Liver (tissue), 9 donors: ENCODE results near the gene ZBTB11. TPM values are rescaled to one million over a fixed set of nuclear protein-coding genes. Genes with fewer than 3 reads are reported as not detected.
A peak's percentile ranks its signal among the peaks of the same experiment; 100 is the strongest.

Source experiments
- DNase-seq: peaks from one replicate; pipeline ENCODE4 v3.0.0-alpha.2; 2017; ENCODE audit warnings: low spot score
- H3K27ac ChIP-seq, 2 donors: one replicate each; pipeline ENCODE4 v1.7.0; 2013; ENCODE audit warnings: inconsistent platforms in 2 of 2, low read length in 2 of 2, control low read depth in 1 of 2, low read depth in 1 of 2, mild to moderate bottlenecking in 1 of 2
- H3K27me3 ChIP-seq, 4 donors: one replicate each; pipeline versions ENCODE4 v1.6.1 to v1.7.0; 2013; ENCODE audit warnings: low read length in 3 of 4, inconsistent platforms in 1 of 4, mild to moderate bottlenecking in 1 of 4, moderate library complexity in 1 of 4; ENCODE audit not compliant: control insufficient read depth in 4 of 4, insufficient read depth in 4 of 4
- H3K36me3 ChIP-seq, 4 donors: one replicate each; pipeline versions ENCODE4 v1.6.1 to v1.7.0; 2013; ENCODE audit warnings: low read length in 3 of 4, mild to moderate bottlenecking in 3 of 4, low read depth in 1 of 4, moderate library complexity in 1 of 4; ENCODE audit not compliant: control insufficient read depth in 4 of 4, insufficient read depth in 3 of 4
- H3K4me1 ChIP-seq, 4 donors: one replicate each; pipeline versions ENCODE4 v1.6.1 to v1.7.0; 2013; ENCODE audit warnings: low read length in 3 of 4, mild to moderate bottlenecking in 3 of 4, moderate library complexity in 1 of 4; ENCODE audit not compliant: control insufficient read depth in 4 of 4, insufficient read depth in 4 of 4
- H3K4me3 ChIP-seq, 3 donors: one replicate each; pipeline versions ENCODE4 v1.6.1 to v1.7.0; 2013; ENCODE audit warnings: low read length in 3 of 3, control low read depth in 1 of 3, low read depth in 1 of 3, mild to moderate bottlenecking in 1 of 3
- H3K9ac ChIP-seq, 2 donors: one replicate each; pipeline ENCODE4 v1.7.0; 2013; ENCODE audit warnings: low read length in 2 of 2, mild to moderate bottlenecking in 2 of 2, moderate library complexity in 2 of 2, control low read depth in 1 of 2, low read depth in 1 of 2
- H3K9me3 ChIP-seq, 4 donors: one replicate each; pipeline versions ENCODE4 v1.6.1 to v1.7.0; 2013; ENCODE audit warnings: low read length in 3 of 4; ENCODE audit not compliant: control insufficient read depth in 4 of 4
- EGR1 ChIP-seq, 2 donors: IDR thresholded peaks; 2 replicates each; pipeline ENCODE4 v1.6.1; 2016 to 2018; ENCODE audit warnings: antibody characterized with exemption in 2 of 2, low read depth in 2 of 2
- FOXA2 ChIP-seq: IDR thresholded peaks from 2 replicates; pipeline ENCODE4 v1.6.1; 2016; ENCODE audit warnings: antibody characterized with exemption
- GABPA ChIP-seq, 2 donors: IDR thresholded peaks in 1 of 2; conservative IDR thresholded peaks in 1 of 2; 2 replicates each; pipeline ENCODE4 v1.6.1; 2016; ENCODE audit warnings: antibody characterized with exemption in 2 of 2, mild to moderate bottlenecking in 1 of 2, moderate library complexity in 1 of 2
- HNF4A ChIP-seq, 2 donors: conservative IDR thresholded peaks; 2 replicates each; pipeline ENCODE4 v1.6.1; 2016; ENCODE audit warnings: antibody characterized with exemption in 2 of 2, mild to moderate bottlenecking in 2 of 2
- HNF4G ChIP-seq: IDR thresholded peaks from 2 replicates; pipeline ENCODE4 v1.6.1; 2016; ENCODE audit warnings: antibody characterized with exemption
- JUND ChIP-seq, 2 donors: IDR thresholded peaks; 2 replicates each; pipeline ENCODE4 v1.6.1; 2016; ENCODE audit warnings: antibody characterized with exemption in 2 of 2
- MAX ChIP-seq: IDR thresholded peaks from 2 replicates; pipeline ENCODE4 v1.6.1; 2016; ENCODE audit warnings: antibody characterized with exemption
- RAD21 ChIP-seq, 2 donors: IDR thresholded peaks; 2 replicates each; pipeline ENCODE4 v1.6.1; 2016; ENCODE audit warnings: antibody characterized with exemption in 2 of 2, mild to moderate bottlenecking in 2 of 2
- REST ChIP-seq: IDR thresholded peaks from 2 replicates; pipeline ENCODE4 v1.6.1; 2016; ENCODE audit warnings: antibody characterized with exemption, mild to moderate bottlenecking
- RXRA ChIP-seq, 2 donors: IDR thresholded peaks; 2 replicates each; pipeline ENCODE4 v1.6.1; 2017 to 2018; ENCODE audit warnings: antibody characterized with exemption in 2 of 2, mild to moderate bottlenecking in 1 of 2
- SP1 ChIP-seq: IDR thresholded peaks from 2 replicates; pipeline ENCODE4 v1.6.1; 2018; ENCODE audit warnings: antibody characterized with exemption, mild to moderate bottlenecking
- YY1 ChIP-seq: IDR thresholded peaks from 2 replicates; pipeline ENCODE4 v1.6.1; 2016; ENCODE audit warnings: antibody characterized with exemption, mild to moderate bottlenecking
- ZBTB33 ChIP-seq: IDR thresholded peaks from 2 replicates; pipeline ENCODE4 v1.6.1; 2016; ENCODE audit warnings: antibody characterized with exemption
- WGBS: extraction: QIAGEN DNeasy Blood & Tissue Kit; methylation state at CpG from one replicate; pipeline ENCODE4 v1.1.7; 2013; 5-methylcytosine and 5-hydroxymethylcytosine counted together
- polyA plus RNA-seq, 2 donors: library from polyadenylated mRNA; stranded (reverse) in 1 of 2; unstranded in 1 of 2; fragments of 200-250 nt in 1 of 2; fragments of >200 nt in 1 of 2; fragmentation: Nextera tagmentation in 1 of 2; extraction: Ambion mirVana in 1 of 2; gene quantifications; one replicate each; pipeline versions ENCODE4 v1.2.1 to v1.2.3, GENCODE V29; 2013 to 2015
- total RNA-seq, 2 donors: library from RNA; depleted of rRNA; stranded (reverse); fragments of >200 nt; gene quantifications; one replicate each; pipeline ENCODE4 v1.2.3, GENCODE V29; 2014
- donor health status: healthy.
- donor health status: healthy.
- donor health status: healthy.
- donor health status: healthy.
- donor health status: healthy.

The ZBTB11 gene
- total and polyA plus RNA-seq, 4 donors, result 3.8 to 18.7 (median 9.2) TPM

GRCh38 chr3:101725194-101725889 is 48.4 kb upstream of the ZBTB11 start:
- Histone ChIP-seq H3K9ac (peak overlapping the region; percentile 62 to 97), H3K36me3 (no peaks in the 10 kb centered on the region), H3K27ac (peak overlapping the region; percentile 37 to 87), H3K9me3 (no peaks in the 10 kb centered on the region), H3K4me1 (peaks cover 0 to 10% (median 6%) of the 10 kb centered on the region in 4 donors), H3K4me3 (peak overlapping the region; percentile 91 to 100 (median 94)), H3K27me3 (no peaks in the 10 kb centered on the region)
- peak; percentile 58 for DNase-seq
- TF ChIP-seq FOXA2 (no peak), RAD21 (IDR thresholded peaks at IDR 0.05) (no peak), ZBTB33 (no peak), RXRA (IDR thresholded peaks at IDR 0.05) (no peak), JUND (IDR thresholded peaks at IDR 0.05) (no peak), HNF4A (conservative IDR thresholded peaks at IDR 0.05) (no peak), HNF4G (no peak)
- 2% methylated on average over 21 of the region's 21 CpGs for WGBS

GRCh38 chr3:101724329-101725193 is 47.6 kb upstream of the ZBTB11 start, which contains the start of gene CEP97:
TSS of gene CEP97 (plus strand) at chr3:101724614. CDS start at chr3:101724677, 63 bp downstream.
- DNase-seq, result peak; percentile 86
- WGBS, result under 1% methylated on average over 49 of the region's 49 CpGs
- Histone ChIP-seq H3K9ac (peak within 1 kb of the TSS; percentile 62 to 97), H3K9me3 (no peaks in the 10 kb centered on the region), H3K27me3 (no peaks in the 10 kb centered on the region), H3K36me3 (no peaks in the 10 kb centered on the region), H3K4me3 (peak within 1 kb of the TSS; percentile 91 to 100 (median 94)), H3K4me1 (peaks cover 0 to 10% (median 6%) of the 10 kb centered on the region in 4 donors), H3K27ac (peak within 1 kb of the TSS; percentile 72 to 87)
- peak in 1 of 2 donors; percentile 19 for TF ChIP-seq RAD21 (IDR thresholded peaks at IDR 0.05)
- TF ChIP-seq SP1, result peak; percentile 45
- peak; percentile 99 for TF ChIP-seq YY1
- TF ChIP-seq MAX, result no peak
- peak; percentile 37 to 77 for TF ChIP-seq GABPA (IDR thresholded peaks at IDR 0.05 in 1 of 2, conservative IDR thresholded peaks at IDR 0.05 in 1 of 2)
- no peak for TF ChIP-seq REST
- TF ChIP-seq HNF4A (conservative IDR thresholded peaks at IDR 0.05), result peak in 1 of 2 donors; percentile 14
- peak; percentile 61 for TF ChIP-seq ZBTB33
- TF ChIP-seq RXRA (IDR thresholded peaks at IDR 0.05), result peak in 1 of 2 donors; percentile 7
- no peak for TF ChIP-seq EGR1 (IDR thresholded peaks at IDR 0.05; ENCODE audit: low read depth in 2 of 2)
